GM12874 (cell line): ENCODE results near the gene CCL27.

Experiments used
- CTCF ChIP-seq: IDR thresholded peaks from 2 replicates; pipeline ENCODE4 v1.5.1; 2011; ENCODE audit warnings: low read depth, mild to moderate bottlenecking, control low read depth, low read length, moderate library complexity; ENCODE audit not compliant: insufficient read depth

Gene CCL27

GRCh38 chr9:34635556-34635955 is 26.9 kb downstream of the CCL27 start:
- TF ChIP-seq CTCF = no peak

GRCh38 chr9:34634551-34635248 is 27.8 kb downstream of the CCL27 start:
- TF ChIP-seq CTCF = no peak

- peak; percentile 79 for TF ChIP-seq CTCF
Measured at GRCh38 chr9:34633851-34634550, 28.5 kb downstream of the CCL27 start.

GRCh38 chr9:34633166-34633565 is 29.3 kb downstream of the CCL27 start:
- TF ChIP-seq CTCF = no peak

- no peak for TF ChIP-seq CTCF
Measured at GRCh38 chr9:34630402-34631154, 31.9 kb downstream of the CCL27 start.

GRCh38 chr9:34629491-34629808 is 33.0 kb downstream of the CCL27 start:
- no peak for TF ChIP-seq CTCF
